Measurements from ENCODE around the gene PLBD1.

DNA sequence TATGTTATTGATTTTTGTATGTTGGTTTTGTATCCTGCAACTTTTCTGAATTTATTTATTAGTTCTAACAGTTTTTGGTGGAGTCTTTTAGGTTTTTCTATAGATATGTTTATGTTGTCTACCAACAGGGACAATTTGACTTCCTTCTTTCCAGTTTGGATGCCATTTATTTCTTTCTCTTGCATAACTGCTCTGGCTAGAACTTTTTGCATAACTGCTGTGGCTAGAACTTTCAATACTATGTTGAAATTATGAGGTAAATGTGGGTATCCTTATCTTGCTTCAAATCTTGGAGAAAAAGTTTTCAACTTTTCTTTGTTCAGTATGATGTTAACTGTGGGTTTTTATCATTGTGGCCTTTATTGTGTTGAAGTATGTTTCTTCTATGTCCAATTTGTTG, 39.9 kb upstream of the PLBD1 start:
- no peak for TF ChIP-seq CTCF (IDR thresholded peaks at IDR 0.05)
- no peak for TF ChIP-seq ZFX (IDR thresholded peaks at IDR 0.05; ENCODE audit: borderline replicate concordance)
